Activated T-helper 1 cell treated with anti-CD3 and anti-CD28 coated beads, Interleukin-2, amount 50 U/mL, for 16 hours (primary cell): ENCODE data around the gene TECTB.
"Not testable (repeated sequence)": the region's sequence is repeated elsewhere in the genome, so short reads cannot be mapped to it uniquely, and the experiment has no call there.

ENCODE experiments used
- DNase-seq, 2 donors: peaks; one replicate each; pipeline ENCODE4 v3.0.0-alpha.2; 2020; ENCODE audit warnings: low read depth in 1 of 2, low spot score in 1 of 2

TECTB gene

GRCh38 chr10:112283100-112283499, at the start of gene TECTB:
Gene TECTB, plus strand, starts transcription at chr10:112283400. Its CDS starts 335 bp downstream, at chr10:112283735.
- no peak for DNase-seq

- no peak for DNase-seq
Observed at GRCh38 chr10:112235141-112235540, 48.1 kb upstream of the TECTB start.

GRCh38 chr10:112235920-112236319, 47.3 kb upstream of the TECTB start:
- no peak for DNase-seq

- no peak for DNase-seq
Observed at GRCh38 chr10:112236486-112236885, 46.7 kb upstream of the TECTB start.

GRCh38 chr10:112239347-112239746, 43.9 kb upstream of the TECTB start:
- no peak for DNase-seq

GRCh38 chr10:112240441-112240840, 42.8 kb upstream of the TECTB start:
- no peak for DNase-seq

GRCh38 chr10:112241651-112242341, 41.4 kb upstream of the TECTB start:
- no peak for DNase-seq

GRCh38 chr10:112242769-112243168, 40.4 kb upstream of the TECTB start:
- DNase-seq: no peak

GRCh38 chr10:112243713-112244112, 39.5 kb upstream of the TECTB start:
- DNase-seq: no peak

- no peak for DNase-seq
Observed at GRCh38 chr10:112244197-112244596, 39.0 kb upstream of the TECTB start.

- DNase-seq: no peak
Observed at GRCh38 chr10:112247791-112248190, 35.4 kb upstream of the TECTB start.

GRCh38 chr10:112248584-112249295, 34.5 kb upstream of the TECTB start:
- DNase-seq: no peak

GRCh38 chr10:112249722-112250121, 33.5 kb upstream of the TECTB start:
- DNase-seq: no peak

GRCh38 chr10:112250555-112250954, 32.6 kb upstream of the TECTB start:
- DNase-seq: no peak

GRCh38 chr10:112251238-112251637, 32.0 kb upstream of the TECTB start:
- not testable (repeated sequence) for DNase-seq

- no peak for DNase-seq
Observed at GRCh38 chr10:112258407-112258806, 24.8 kb upstream of the TECTB start.

- DNase-seq: no peak
Observed at GRCh38 chr10:112259688-112260087, 23.5 kb upstream of the TECTB start.

GRCh38 chr10:112260831-112261230, 22.4 kb upstream of the TECTB start:
- DNase-seq: no peak

GRCh38 chr10:112261281-112261822, 21.8 kb upstream of the TECTB start:
- no peak for DNase-seq

GRCh38 chr10:112262546-112262945, 20.7 kb upstream of the TECTB start:
- no peak for DNase-seq

GRCh38 chr10:112265745-112266144, 17.5 kb upstream of the TECTB start:
- DNase-seq: no peak

GRCh38 chr10:112269266-112269665, 13.9 kb upstream of the TECTB start:
- DNase-seq: no peak
